Mammary epithelial cell (primary cell): Measurements from ENCODE around the gene CORO2A.

Experiments used
- EZH2 ChIP-seq: IDR thresholded peaks from 2 replicates; pipeline ENCODE4 v1.6.1; 2012; ENCODE audit warnings: low read length, inconsistent platforms, borderline replicate concordance
- TF ChIP-seq, protein P1 (sequence below), 2 donors: IDR thresholded peaks in 1 of 2; conservative IDR thresholded peaks in 1 of 2; 2 replicates each; pipeline ENCODE4 v1.5.1; 2011 to 2012; ENCODE audit warnings: inconsistent platforms in 2 of 2, low read length in 2 of 2, mild to moderate bottlenecking in 2 of 2, control low read depth in 1 of 2, low read depth in 1 of 2; ENCODE audit not compliant: insufficient read depth in 1 of 2; ENCODE audit errors: extremely low read depth in 1 of 2

GRCh38 chr9:98220911-98221310 lies 28.5 kb upstream of the CORO2A start:
- TF ChIP-seq, protein P1, sequence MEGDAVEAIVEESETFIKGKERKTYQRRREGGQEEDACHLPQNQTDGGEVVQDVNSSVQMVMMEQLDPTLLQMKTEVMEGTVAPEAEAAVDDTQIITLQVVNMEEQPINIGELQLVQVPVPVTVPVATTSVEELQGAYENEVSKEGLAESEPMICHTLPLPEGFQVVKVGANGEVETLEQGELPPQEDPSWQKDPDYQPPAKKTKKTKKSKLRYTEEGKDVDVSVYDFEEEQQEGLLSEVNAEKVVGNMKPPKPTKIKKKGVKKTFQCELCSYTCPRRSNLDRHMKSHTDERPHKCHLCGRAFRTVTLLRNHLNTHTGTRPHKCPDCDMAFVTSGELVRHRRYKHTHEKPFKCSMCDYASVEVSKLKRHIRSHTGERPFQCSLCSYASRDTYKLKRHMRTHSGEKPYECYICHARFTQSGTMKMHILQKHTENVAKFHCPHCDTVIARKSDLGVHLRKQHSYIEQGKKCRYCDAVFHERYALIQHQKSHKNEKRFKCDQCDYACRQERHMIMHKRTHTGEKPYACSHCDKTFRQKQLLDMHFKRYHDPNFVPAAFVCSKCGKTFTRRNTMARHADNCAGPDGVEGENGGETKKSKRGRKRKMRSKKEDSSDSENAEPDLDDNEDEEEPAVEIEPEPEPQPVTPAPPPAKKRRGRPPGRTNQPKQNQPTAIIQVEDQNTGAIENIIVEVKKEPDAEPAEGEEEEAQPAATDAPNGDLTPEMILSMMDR (conservative IDR thresholded peaks at IDR 0.05 in 1 of 2, IDR thresholded peaks at IDR 0.05 in 1 of 2; ENCODE audit: extremely low read depth in 1 of 2, insufficient read depth in 1 of 2, low read depth in 1 of 2, low read length in 2 of 2): no peak
- TF ChIP-seq EZH2: no peak
